ENCODE measurements around the gene MAGEC3. TPM values are rescaled to one million over a fixed set of nuclear protein-coding genes. Genes with fewer than 3 reads are reported as not detected.

Gene MAGEC3
- total and polyA plus RNA-seq, 2 of the 13 experiments (the other 11 are each of a cell fraction or from before 2014, with no cell fraction given) = not detected

GRCh38 chrX:141903400-141904155 lies 65.5 kb downstream of the MAGEC3 start, which contains the start of gene MAGEC1:
Gene MAGEC1, plus strand, starts transcription at chrX:141903894. Its CDS starts 1,179 bp downstream, at chrX:141905073.
- no peaks in the 10 kb centered on the region for H3K79me2 ChIP-seq (ENCODE audit: insufficient read depth, low read length)
- no peaks in the 10 kb centered on the region for H3K4me1 ChIP-seq (ENCODE audit: insufficient read depth, low read length)
- no peak within 1 kb of the TSS for H3K27ac ChIP-seq (ENCODE audit: extremely low read length, insufficient read depth, low read length)
- H3K36me3 ChIP-seq (replicated peaks in 1 of 2; ENCODE audit: control insufficient read depth in 1 of 2, insufficient read depth in 2 of 2, low read length in 2 of 2) = no peaks in the 10 kb centered on the region
- WGBS (ENCODE audit: low lambda C conversion rate) = 31% methylated on average over 16 of the region's 25 CpGs
- CTCF ChIA-PET (ENCODE audit: low intra/inter-chr PET ratio, low total read pairs) = no interaction called here
- H3K9me3 ChIP-seq (ENCODE audit: low read length) = no peaks in the 10 kb centered on the region; the same call in 1 of the 2 replicates
- no peak within 1 kb of the TSS for H2AFZ ChIP-seq (ENCODE audit: low read length)
- BruUV-seq (replicated peaks) = no TSS peak
- H4K20me1 ChIP-seq (ENCODE audit: insufficient read depth, low read length) = no peaks in the 10 kb centered on the region
- DNase-seq (ENCODE audit: low spot score) (no peak), FAIRE-seq (no peak), ATAC-seq (no peak)
- POLR2A ChIA-PET = no interaction called here
- no peak within 1 kb of the TSS for H3K4me2 ChIP-seq (ENCODE audit: low read depth, low read length)
- in situ Hi-C loops (cut with HindIII; ENCODE audit: extremely low pct_ligation_motif_present, low pct_unique_long_range_greater_than_20kb) (no loop called here), intact Hi-C loops (cut with micrococcal nuclease; ENCODE audit: unreplicated experiment) (no loop called here)
- H3K27me3 ChIP-seq (ENCODE audit: control insufficient read depth in 1 of 2, insufficient read depth in 2 of 2, low read length in 2 of 2) = no peaks in the 10 kb centered on the region
- H3K9ac ChIP-seq (ENCODE audit: insufficient read depth, low read depth, low read length) = no peak within 1 kb of the TSS
- no peak within 1 kb of the TSS for H3K4me3 ChIP-seq (replicated peaks in 1 of 3; ENCODE audit: insufficient read depth in 1 of 3, low read depth in 2 of 3, low read length in 3 of 3)
- TF ChIP-seq SOX13 (IDR thresholded peaks at IDR 0.05) (no peak), SOX13 (CRISPR knock-in tag; conservative IDR thresholded peaks at IDR 0.05 in 1 of 2, IDR thresholded peaks at IDR 0.05 in 1 of 2) (no peak), SIN3B (IDR thresholded peaks at IDR 0.05; ENCODE audit: low read length) (no peak), THRA (CRISPR knock-in tag; IDR thresholded peaks at IDR 0.05; ENCODE audit: borderline replicate concordance) (no peak), HOXD1 (CRISPR knock-in tag; IDR thresholded peaks at IDR 0.05) (no peak), ZNF564 (CRISPR knock-in tag; IDR thresholded peaks at IDR 0.05) (no peak), ATF1 (CRISPR knock-in tag; IDR thresholded peaks at IDR 0.05) (no peak), HDAC6 (IDR thresholded peaks at IDR 0.05; ENCODE audit: low read depth, low read length) (no peak), ZNF207 (IDR thresholded peaks at IDR 0.05; ENCODE audit: borderline replicate concordance) (no peak)
- TF ChIP-seq, protein P1, sequence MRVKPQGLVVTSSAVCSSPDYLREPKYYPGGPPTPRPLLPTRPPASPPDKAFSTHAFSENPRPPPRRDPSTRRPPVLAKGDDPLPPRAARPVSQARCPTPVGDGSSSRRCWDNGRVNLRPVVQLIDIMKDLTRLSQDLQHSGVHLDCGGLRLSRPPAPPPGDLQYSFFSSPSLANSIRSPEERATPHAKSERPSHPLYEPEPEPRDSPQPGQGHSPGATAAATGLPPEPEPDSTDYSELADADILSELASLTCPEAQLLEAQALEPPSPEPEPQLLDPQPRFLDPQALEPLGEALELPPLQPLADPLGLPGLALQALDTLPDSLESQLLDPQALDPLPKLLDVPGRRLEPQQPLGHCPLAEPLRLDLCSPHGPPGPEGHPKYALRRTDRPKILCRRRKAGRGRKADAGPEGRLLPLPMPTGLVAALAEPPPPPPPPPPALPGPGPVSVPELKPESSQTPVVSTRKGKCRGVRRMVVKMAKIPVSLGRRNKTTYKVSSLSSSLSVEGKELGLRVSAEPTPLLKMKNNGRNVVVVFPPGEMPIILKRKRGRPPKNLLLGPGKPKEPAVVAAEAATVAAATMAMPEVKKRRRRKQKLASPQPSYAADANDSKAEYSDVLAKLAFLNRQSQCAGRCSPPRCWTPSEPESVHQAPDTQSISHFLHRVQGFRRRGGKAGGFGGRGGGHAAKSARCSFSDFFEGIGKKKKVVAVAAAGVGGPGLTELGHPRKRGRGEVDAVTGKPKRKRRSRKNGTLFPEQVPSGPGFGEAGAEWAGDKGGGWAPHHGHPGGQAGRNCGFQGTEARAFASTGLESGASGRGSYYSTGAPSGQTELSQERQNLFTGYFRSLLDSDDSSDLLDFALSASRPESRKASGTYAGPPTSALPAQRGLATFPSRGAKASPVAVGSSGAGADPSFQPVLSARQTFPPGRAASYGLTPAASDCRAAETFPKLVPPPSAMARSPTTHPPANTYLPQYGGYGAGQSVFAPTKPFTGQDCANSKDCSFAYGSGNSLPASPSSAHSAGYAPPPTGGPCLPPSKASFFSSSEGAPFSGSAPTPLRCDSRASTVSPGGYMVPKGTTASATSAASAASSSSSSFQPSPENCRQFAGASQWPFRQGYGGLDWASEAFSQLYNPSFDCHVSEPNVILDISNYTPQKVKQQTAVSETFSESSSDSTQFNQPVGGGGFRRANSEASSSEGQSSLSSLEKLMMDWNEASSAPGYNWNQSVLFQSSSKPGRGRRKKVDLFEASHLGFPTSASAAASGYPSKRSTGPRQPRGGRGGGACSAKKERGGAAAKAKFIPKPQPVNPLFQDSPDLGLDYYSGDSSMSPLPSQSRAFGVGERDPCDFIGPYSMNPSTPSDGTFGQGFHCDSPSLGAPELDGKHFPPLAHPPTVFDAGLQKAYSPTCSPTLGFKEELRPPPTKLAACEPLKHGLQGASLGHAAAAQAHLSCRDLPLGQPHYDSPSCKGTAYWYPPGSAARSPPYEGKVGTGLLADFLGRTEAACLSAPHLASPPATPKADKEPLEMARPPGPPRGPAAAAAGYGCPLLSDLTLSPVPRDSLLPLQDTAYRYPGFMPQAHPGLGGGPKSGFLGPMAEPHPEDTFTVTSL (CRISPR knock-in tag; IDR thresholded peaks at IDR 0.05; ENCODE audit: borderline replicate concordance) = no peak
